ENCODE results near the gene MPI. TPM values are rescaled to one million over a fixed set of nuclear protein-coding genes. Genes with fewer than 3 reads are reported as not detected.

Gene MPI
- total RNA-seq, 1 donor from 2014 or later: 35.0 TPM

DNA sequence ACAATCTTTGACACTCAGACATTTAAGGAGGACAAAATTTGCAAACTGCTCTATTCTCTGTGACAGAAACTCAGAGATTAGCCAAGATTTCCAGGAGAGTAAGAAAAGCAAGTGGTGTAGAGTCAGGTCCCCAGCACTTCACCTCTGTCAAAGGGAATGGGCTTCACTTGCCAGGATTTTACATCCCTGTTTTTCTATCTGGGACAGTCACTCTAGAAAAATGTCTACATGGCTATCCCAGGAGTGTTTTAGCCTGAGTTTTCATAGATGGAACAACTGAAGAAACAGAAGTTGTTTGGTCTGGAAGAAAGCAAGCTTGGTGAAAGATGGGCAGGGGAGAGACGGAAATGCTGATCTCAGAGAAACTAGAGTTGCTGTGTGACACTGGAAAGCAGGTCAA, 13.8 kb downstream of the MPI start:
- DNase-seq (ENCODE audit: low read depth): no peak
- Histone ChIP-seq H3K36me3 (ENCODE audit: control insufficient read depth, insufficient read depth, low read length) (peaks cover 32% of the 10 kb centered on the region), H3K4me3 (ENCODE audit: low read depth, low read length) (no peak overlapping the region), H3K27me3 (ENCODE audit: control insufficient read depth, insufficient read depth, low read length) (no peaks in the 10 kb centered on the region)
- FAIRE-seq: no peak
- TF ChIP-seq, protein P1, sequence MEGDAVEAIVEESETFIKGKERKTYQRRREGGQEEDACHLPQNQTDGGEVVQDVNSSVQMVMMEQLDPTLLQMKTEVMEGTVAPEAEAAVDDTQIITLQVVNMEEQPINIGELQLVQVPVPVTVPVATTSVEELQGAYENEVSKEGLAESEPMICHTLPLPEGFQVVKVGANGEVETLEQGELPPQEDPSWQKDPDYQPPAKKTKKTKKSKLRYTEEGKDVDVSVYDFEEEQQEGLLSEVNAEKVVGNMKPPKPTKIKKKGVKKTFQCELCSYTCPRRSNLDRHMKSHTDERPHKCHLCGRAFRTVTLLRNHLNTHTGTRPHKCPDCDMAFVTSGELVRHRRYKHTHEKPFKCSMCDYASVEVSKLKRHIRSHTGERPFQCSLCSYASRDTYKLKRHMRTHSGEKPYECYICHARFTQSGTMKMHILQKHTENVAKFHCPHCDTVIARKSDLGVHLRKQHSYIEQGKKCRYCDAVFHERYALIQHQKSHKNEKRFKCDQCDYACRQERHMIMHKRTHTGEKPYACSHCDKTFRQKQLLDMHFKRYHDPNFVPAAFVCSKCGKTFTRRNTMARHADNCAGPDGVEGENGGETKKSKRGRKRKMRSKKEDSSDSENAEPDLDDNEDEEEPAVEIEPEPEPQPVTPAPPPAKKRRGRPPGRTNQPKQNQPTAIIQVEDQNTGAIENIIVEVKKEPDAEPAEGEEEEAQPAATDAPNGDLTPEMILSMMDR (IDR thresholded peaks at IDR 0.05; ENCODE audit: insufficient read depth, low read length, severe bottlenecking): no peak

DNA sequence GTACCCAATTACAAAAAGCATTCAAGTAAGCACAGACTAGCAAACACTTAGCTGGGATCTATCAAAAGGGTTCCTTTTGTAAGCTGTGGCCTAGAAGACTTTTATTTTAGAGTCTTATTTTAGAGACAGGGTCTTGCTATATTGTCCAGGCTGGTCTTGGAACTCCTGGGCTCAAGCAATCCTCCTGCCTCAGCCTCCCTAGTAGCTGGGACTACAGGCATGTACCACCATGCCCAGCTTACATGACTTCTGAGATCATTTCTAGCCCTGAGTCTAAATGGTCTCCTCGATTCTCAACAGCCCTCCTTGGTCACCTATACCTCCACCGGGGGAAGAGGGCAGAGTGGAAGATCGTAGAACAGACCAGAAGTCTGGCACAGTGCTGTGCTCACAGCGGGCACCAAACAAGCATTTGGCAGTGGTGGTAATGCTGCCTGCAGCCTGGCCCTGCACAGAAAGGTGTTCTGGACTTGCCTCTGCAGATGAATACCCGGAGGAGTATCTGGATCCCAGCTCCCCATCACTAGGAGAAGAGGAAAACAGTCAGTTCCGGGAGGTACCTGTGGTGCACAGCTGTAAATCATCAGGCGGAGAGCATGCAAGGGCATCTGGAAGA, 14.5 kb downstream of the MPI start:
- H3K4me3 ChIP-seq (ENCODE audit: low read depth, low read length): no peak overlapping the region
- no peak for FAIRE-seq
- DNase-seq (ENCODE audit: low read depth): no peak
- peaks cover 32% of the 10 kb centered on the region for H3K36me3 ChIP-seq (ENCODE audit: control insufficient read depth, insufficient read depth, low read length)
- H3K27me3 ChIP-seq (ENCODE audit: control insufficient read depth, insufficient read depth, low read length): no peaks in the 10 kb centered on the region
- TF ChIP-seq, protein P1 (IDR thresholded peaks at IDR 0.05; ENCODE audit: insufficient read depth, low read length, severe bottlenecking): no peak

GRCh38 chr15:74906067-74906449, 16.2 kb downstream of the MPI start:
- no peaks in the 10 kb centered on the region for H3K27me3 ChIP-seq (ENCODE audit: control insufficient read depth, insufficient read depth, low read length)
- FAIRE-seq (no peak), DNase-seq (ENCODE audit: low read depth) (peak; percentile 37)
- peaks cover 20% of the 10 kb centered on the region for H3K36me3 ChIP-seq (ENCODE audit: control insufficient read depth, insufficient read depth, low read length)
- H3K4me3 ChIP-seq (ENCODE audit: low read depth, low read length): peak overlapping the region; percentile 73
- TF ChIP-seq, protein P1 (IDR thresholded peaks at IDR 0.05; ENCODE audit: insufficient read depth, low read length, severe bottlenecking): no peak

GRCh38 chr15:74906450-74907162, 16.8 kb downstream of the MPI start, which contains the start of gene FAM219B:
FAM219B (minus strand) TSS chr15:74906851; CDS start chr15:74906800, 51 bp downstream.
- TF ChIP-seq, protein P1 (IDR thresholded peaks at IDR 0.05; ENCODE audit: insufficient read depth, low read length, severe bottlenecking): no peak
- Histone ChIP-seq H3K27me3 (ENCODE audit: control insufficient read depth, insufficient read depth, low read length) (no peaks in the 10 kb centered on the region), H3K4me3 (ENCODE audit: low read depth, low read length) (peak within 1 kb of the TSS; percentile 73), H3K36me3 (ENCODE audit: control insufficient read depth, insufficient read depth, low read length) (peaks cover 20% of the 10 kb centered on the region)
- FAIRE-seq (no peak), DNase-seq (ENCODE audit: low read depth) (peak; percentile 74)

DNA sequence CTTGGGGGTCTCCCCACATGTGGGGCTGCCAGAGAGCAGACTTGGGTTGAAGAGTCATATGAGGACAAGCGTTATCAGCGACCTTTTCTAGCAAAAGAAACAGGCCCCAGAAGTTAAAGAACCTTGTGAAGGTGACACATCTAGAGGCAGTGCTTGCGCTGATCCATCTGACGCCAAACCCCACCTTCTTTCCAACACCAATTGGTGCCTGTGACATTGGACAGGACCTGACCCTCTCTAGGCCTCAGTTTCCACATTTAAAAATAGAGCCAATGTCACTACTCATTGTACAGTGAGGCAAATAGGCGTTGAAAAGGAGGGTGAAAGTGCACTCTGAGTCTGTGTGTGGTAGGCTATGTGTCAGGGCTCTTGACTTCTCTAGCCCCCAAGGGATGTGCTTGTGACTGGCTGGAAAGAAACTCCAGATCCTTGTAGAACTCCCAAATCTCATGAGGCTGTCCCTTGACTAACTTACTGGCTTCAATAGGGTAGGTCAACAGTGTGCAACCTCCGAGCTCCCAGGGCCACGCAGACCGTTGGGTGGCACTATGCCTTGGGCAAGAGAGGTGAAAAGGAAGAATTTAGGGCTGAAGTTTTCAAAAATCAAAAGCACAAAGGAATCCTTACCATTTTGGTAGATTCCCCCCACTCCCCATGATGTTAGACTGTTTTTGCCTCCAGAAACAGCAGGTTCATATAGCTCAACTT, 17.5 kb downstream of the MPI start:
- DNase-seq (ENCODE audit: low read depth): peak; percentile 29
- no peak for FAIRE-seq
- H3K36me3 ChIP-seq (ENCODE audit: control insufficient read depth, insufficient read depth, low read length): peaks cover 18% of the 10 kb centered on the region
- H3K27me3 ChIP-seq (ENCODE audit: control insufficient read depth, insufficient read depth, low read length): no peaks in the 10 kb centered on the region
- H3K4me3 ChIP-seq (ENCODE audit: low read depth, low read length): peak overlapping the region; percentile 73
- TF ChIP-seq, protein P1 (IDR thresholded peaks at IDR 0.05; ENCODE audit: insufficient read depth, low read length, severe bottlenecking): no peak

Measured in bronchial epithelial cell (primary cell).